Cardiac muscle cell (in vitro differentiated cells and primary cell): Measurements from ENCODE around the gene MAPRE2. TPM values are rescaled to one million over a fixed set of nuclear protein-coding genes. Genes with fewer than 3 reads are reported as not detected.

Experiments
- DNase-seq, 2 donors: peaks; one replicate each; pipeline versions ENCODE4 v3.0.0 to v3.0.0-alpha.2; 2010 to 2017; ENCODE audit warnings: low read depth in 1 of 2, low spot score in 1 of 2
- H3K27ac ChIP-seq: fragments of 200-600 bp; sonication (generic); 2 replicates; pipeline ENCODE4 v1.5.1; 2016
- H3K27me3 ChIP-seq: fragments of 200-600 bp; sonication (generic); 2 replicates; pipeline ENCODE4 v1.6.0; 2016; ENCODE audit warnings: control low read depth
- H3K36me3 ChIP-seq: fragments of 200-600 bp; sonication (generic); 2 replicates; pipeline ENCODE4 v1.5.1; 2016; ENCODE audit warnings: control low read depth
- H3K4me1 ChIP-seq: fragments of 200-600 bp; sonication (generic); 2 replicates; pipeline ENCODE4 v1.8.1; 2017; ENCODE audit warnings: low read depth, mild to moderate bottlenecking, mixed run types
- H3K4me3 ChIP-seq: fragments of 200-600 bp; sonication (generic); 2 replicates; pipeline ENCODE4 v1.5.1; 2016; ENCODE audit warnings: mild to moderate bottlenecking
- H3K9me3 ChIP-seq: fragments of 200-600 bp; sonication (generic); 2 replicates; pipeline ENCODE4 v1.5.1; 2017; ENCODE audit warnings: low read depth, mild to moderate bottlenecking, control low read depth
- polyA plus RNA-seq: library from polyadenylated mRNA; unstranded; fragments of >200 nt; fragmentation: Nextera tagmentation; extraction: Ambion mirVana; gene quantifications from 2 replicates; pipeline ENCODE4 v1.2.1, GENCODE V29; 2016
- total RNA-seq: library from RNA; depleted of rRNA; stranded (reverse); fragments of >200 nt; gene quantifications from 2 replicates; pipeline ENCODE4 v1.2.3, GENCODE V29; 2016
- TF ChIP-seq, protein P1 (sequence below): IDR thresholded peaks from 2 replicates; pipeline ENCODE4 v1.5.1; 2012; ENCODE audit warnings: low read depth, mild to moderate bottlenecking, low read length

The MAPRE2 gene
- total and polyA plus RNA-seq, 2 experiments from 2014 or later: 20.3 to 31.0 TPM

DNA sequence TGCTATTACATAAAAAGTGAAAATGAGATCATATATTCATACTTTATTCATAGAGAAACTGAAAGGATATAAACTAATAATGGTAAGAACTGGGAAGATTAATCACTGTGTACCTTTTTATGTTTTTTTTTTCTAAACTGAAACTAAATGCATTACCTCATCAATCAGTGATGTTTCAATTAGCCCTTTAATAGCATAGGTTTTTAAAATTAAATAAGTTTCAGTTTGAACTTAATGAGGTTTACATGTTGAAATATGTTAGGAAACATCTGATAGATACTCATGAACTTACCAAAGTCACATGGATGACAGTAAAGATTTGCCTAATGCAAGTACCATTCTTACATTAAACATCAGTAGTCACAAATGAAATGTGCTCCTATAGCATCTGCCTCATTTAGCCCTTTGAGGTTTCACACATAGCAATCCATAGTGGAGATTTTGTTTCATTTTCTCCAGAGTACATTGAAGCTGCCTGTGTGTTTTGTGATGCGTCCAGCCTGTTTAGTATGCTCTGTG is 8.9 kb downstream of the MAPRE2 start:
- no peaks in the 10 kb centered on the region for H3K9me3 ChIP-seq
- DNase-seq: peak in 1 of 2 donors; percentile 47
- TF ChIP-seq, protein P1, sequence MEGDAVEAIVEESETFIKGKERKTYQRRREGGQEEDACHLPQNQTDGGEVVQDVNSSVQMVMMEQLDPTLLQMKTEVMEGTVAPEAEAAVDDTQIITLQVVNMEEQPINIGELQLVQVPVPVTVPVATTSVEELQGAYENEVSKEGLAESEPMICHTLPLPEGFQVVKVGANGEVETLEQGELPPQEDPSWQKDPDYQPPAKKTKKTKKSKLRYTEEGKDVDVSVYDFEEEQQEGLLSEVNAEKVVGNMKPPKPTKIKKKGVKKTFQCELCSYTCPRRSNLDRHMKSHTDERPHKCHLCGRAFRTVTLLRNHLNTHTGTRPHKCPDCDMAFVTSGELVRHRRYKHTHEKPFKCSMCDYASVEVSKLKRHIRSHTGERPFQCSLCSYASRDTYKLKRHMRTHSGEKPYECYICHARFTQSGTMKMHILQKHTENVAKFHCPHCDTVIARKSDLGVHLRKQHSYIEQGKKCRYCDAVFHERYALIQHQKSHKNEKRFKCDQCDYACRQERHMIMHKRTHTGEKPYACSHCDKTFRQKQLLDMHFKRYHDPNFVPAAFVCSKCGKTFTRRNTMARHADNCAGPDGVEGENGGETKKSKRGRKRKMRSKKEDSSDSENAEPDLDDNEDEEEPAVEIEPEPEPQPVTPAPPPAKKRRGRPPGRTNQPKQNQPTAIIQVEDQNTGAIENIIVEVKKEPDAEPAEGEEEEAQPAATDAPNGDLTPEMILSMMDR: no peak
- no peak overlapping the region for H3K4me3 ChIP-seq
- H3K4me1 ChIP-seq: peaks cover 37% of the 10 kb centered on the region
- H3K27me3 ChIP-seq: no peaks in the 10 kb centered on the region
- H3K27ac ChIP-seq: peak overlapping the region; percentile 80
- no peaks in the 10 kb centered on the region for H3K36me3 ChIP-seq

DNA sequence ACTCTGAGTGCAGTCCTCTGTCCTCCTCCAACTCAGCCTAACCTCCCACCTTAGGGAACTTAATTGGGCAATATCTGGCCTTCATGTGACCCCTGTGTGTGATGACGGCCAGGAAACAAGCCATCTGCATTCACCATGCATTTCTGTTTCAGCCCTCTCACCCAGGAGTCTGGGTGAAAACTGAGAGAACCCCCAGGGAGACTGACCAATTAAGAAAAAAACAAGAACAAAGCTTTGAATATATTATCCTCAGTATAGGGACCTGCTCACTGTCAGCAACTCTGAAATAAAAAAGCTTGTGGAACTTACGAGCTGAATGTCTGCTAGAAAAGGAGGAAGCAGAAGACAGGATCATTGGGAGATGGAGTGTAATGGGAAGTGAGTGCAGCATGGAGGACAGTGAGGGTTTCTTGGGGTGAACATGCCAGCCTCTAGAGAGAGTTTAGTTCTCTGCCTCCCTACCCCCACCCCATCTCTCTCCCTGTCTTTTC is 9.5 kb downstream of the MAPRE2 start:
- no peaks in the 10 kb centered on the region for H3K27me3 ChIP-seq

DNA sequence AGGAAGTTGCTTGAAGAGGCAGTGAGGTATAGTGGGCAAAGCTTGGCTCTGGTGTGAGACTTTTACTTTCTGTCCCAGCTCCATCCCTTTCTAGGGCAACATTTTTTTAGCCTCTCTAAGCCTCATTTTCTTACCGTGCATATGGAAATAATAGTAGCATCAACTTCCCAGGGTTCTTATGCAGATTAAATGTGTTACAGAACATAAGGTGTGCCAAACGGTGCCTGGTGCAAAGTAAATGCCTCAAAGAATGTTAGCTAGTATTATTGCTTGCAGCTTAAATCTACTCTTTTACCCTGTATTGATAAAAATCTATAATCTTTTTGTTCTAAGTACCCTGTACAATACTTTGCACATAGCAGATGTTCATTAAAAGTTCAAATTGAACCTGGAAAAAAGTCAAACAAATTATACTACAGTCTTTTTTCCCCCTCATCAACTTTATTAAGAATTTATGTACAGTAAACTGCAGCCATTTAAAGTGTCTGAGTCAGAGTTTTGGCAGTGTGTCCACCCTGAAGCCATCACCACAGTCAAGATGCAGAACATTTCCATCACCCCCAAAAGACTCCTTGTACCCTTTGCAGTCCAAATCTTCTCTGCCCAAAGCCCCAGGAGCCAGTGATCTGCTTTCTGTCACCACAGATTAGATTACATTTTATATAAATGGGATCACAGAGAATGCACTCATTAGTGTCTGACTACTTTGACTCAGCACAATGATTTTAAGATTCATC is 10.6 kb downstream of the MAPRE2 start:
- no peaks in the 10 kb centered on the region for H3K27me3 ChIP-seq
- peak overlapping the region; percentile 80 for H3K27ac ChIP-seq
- DNase-seq: peak in 1 of 2 donors; percentile 44
- TF ChIP-seq, protein P1: no peak
- peaks cover 22% of the 10 kb centered on the region for H3K4me1 ChIP-seq
- no peaks in the 10 kb centered on the region for H3K36me3 ChIP-seq
- no peak overlapping the region for H3K4me3 ChIP-seq
- no peaks in the 10 kb centered on the region for H3K9me3 ChIP-seq

More for the DNA sequence above, 9.5 kb downstream of the MAPRE2 start:
- H3K36me3 ChIP-seq: no peaks in the 10 kb centered on the region
- no peaks in the 10 kb centered on the region for H3K9me3 ChIP-seq
- peaks cover 31% of the 10 kb centered on the region for H3K4me1 ChIP-seq
- H3K27ac ChIP-seq: peak overlapping the region; percentile 80
- TF ChIP-seq, protein P1: no peak
- peak; percentile 41 to 68 for DNase-seq
- no peak overlapping the region for H3K4me3 ChIP-seq

DNA sequence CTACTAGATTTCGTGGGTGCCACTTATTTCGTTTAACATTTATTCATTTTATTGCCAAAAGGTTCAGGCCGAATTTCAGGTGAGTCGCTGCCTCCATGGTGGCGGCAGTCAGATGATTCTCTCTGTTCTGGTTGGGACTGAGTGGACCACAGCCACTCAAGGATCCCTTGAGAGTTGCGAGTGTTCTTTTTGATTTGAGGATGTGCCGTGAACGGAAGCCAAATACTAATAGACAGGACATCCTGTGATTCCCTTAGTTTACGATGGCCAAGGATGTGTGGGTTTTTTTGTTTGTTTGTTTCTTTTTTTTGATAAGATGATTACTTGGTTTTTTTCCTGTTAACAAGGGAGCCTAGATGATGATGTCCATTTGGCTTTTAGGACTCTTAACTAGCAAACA is 13.2 kb downstream of the MAPRE2 start:
- no peaks in the 10 kb centered on the region for H3K9me3 ChIP-seq
- TF ChIP-seq, protein P1: no peak

DNA sequence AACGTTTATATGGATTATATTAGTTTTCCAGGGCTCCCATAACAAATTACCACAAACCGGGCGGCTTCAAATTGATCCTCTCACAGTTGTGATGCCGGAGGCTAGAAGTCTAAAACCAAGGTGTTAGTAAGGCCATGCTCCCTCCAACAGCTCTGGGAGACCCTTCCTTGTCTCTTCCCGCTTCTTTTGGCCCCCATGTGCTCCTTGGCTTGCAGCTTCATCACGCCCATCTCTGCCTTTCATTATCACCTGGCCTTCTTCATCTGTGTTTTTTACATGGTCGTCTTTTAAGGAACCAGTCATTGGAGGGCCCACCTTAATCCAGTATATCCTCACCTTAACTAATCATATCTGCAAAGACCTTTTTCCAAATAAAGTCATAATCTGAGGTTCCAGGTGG is 13.9 kb downstream of the MAPRE2 start:
- Histone ChIP-seq H3K27me3 (no peaks in the 10 kb centered on the region), H3K27ac (no peak overlapping the region), H3K9me3 (no peaks in the 10 kb centered on the region), H3K36me3 (no peaks in the 10 kb centered on the region), H3K4me3 (no peak overlapping the region), H3K4me1 (peaks cover 14% of the 10 kb centered on the region)
- no peak for DNase-seq
- TF ChIP-seq, protein P1: no peak

More for the DNA sequence above, 13.2 kb downstream of the MAPRE2 start:
- no peak for DNase-seq
- H3K4me1 ChIP-seq: peaks cover 14% of the 10 kb centered on the region
- no peak overlapping the region for H3K27ac ChIP-seq
- H3K27me3 ChIP-seq: no peaks in the 10 kb centered on the region
- no peaks in the 10 kb centered on the region for H3K36me3 ChIP-seq
- H3K4me3 ChIP-seq: no peak overlapping the region
